Measurements from ENCODE around the gene LAMA2.

LAMA2 gene

GRCh38 chr6:129451187-129451586 lies 568.2 kb downstream of the LAMA2 start:
- no peak for DNase-seq (ENCODE audit: low spot score)

GRCh38 chr6:129453073-129453472 lies 570.1 kb downstream of the LAMA2 start:
- no peak for DNase-seq (ENCODE audit: low spot score)

GRCh38 chr6:129454488-129454887 lies 571.5 kb downstream of the LAMA2 start:
- no peak for DNase-seq (ENCODE audit: low spot score)

- no peak for DNase-seq (ENCODE audit: low spot score)
Observed at GRCh38 chr6:129455126-129455769, 572.3 kb downstream of the LAMA2 start.

- DNase-seq (ENCODE audit: low spot score), result no peak
Observed at GRCh38 chr6:129460221-129460620, 577.3 kb downstream of the LAMA2 start.

- no peak for DNase-seq (ENCODE audit: low spot score)
Observed at GRCh38 chr6:129469070-129469662, 586.2 kb downstream of the LAMA2 start.

- DNase-seq (ENCODE audit: low spot score), result no peak
Observed at GRCh38 chr6:129472239-129472638, 589.3 kb downstream of the LAMA2 start.

GRCh38 chr6:129473546-129473945 lies 590.6 kb downstream of the LAMA2 start:
- DNase-seq (ENCODE audit: low spot score), result no peak

GRCh38 chr6:129475477-129476247 lies 592.7 kb downstream of the LAMA2 start:
- DNase-seq (ENCODE audit: low spot score), result no peak

- no peak for DNase-seq (ENCODE audit: low spot score)
Observed at GRCh38 chr6:129476248-129476564, 593.3 kb downstream of the LAMA2 start.

GRCh38 chr6:129476810-129477209 lies 593.9 kb downstream of the LAMA2 start:
- no peak for DNase-seq (ENCODE audit: low spot score)

GRCh38 chr6:129478379-129478778 lies 595.4 kb downstream of the LAMA2 start:
- no peak for DNase-seq (ENCODE audit: low spot score)

- no peak for DNase-seq (ENCODE audit: low spot score)
Observed at GRCh38 chr6:129481706-129482105, 598.8 kb downstream of the LAMA2 start.

- DNase-seq (ENCODE audit: low spot score), result no peak
Observed at GRCh38 chr6:129485746-129486145, 602.8 kb downstream of the LAMA2 start.

GRCh38 chr6:129486327-129486726 lies 603.4 kb downstream of the LAMA2 start:
- no peak for DNase-seq (ENCODE audit: low spot score)

GRCh38 chr6:129488313-129488712 lies 605.4 kb downstream of the LAMA2 start:
- DNase-seq (ENCODE audit: low spot score), result no peak

GRCh38 chr6:129489215-129489765 lies 606.4 kb downstream of the LAMA2 start:
- no peak for DNase-seq (ENCODE audit: low spot score)

- no peak for DNase-seq (ENCODE audit: low spot score)
Observed at GRCh38 chr6:129490521-129491255, 607.8 kb downstream of the LAMA2 start.

GRCh38 chr6:129491436-129491835 lies 608.5 kb downstream of the LAMA2 start:
- no peak for DNase-seq (ENCODE audit: low spot score)

GRCh38 chr6:129492260-129492659 lies 609.3 kb downstream of the LAMA2 start:
- DNase-seq (ENCODE audit: low spot score), result peak; percentile 54

GRCh38 chr6:129493354-129493902 lies 610.5 kb downstream of the LAMA2 start:
- no peak for DNase-seq (ENCODE audit: low spot score)

GRCh38 chr6:129494099-129494498 lies 611.2 kb downstream of the LAMA2 start:
- no peak for DNase-seq (ENCODE audit: low spot score)

Data from putamen (tissue), 1 donor.